Measurements from ENCODE around the gene OR4D11.
A peak's percentile ranks its signal among the peaks of the same experiment; 100 is the strongest.

- TF ChIP-seq POLR2A (IDR thresholded peaks at IDR 0.05; ENCODE audit: low read depth, low read length) = no peak
- no peak for TF ChIP-seq CTCF (IDR thresholded peaks at IDR 0.05 in 2 of 3, conservative IDR thresholded peaks at IDR 0.05 in 1 of 3; ENCODE audit: control insufficient read depth in 2 of 3, extremely low read depth in 1 of 3, insufficient read depth in 1 of 3, low read depth in 3 of 3, low read length in 3 of 3)
- TF ChIP-seq MXI1 (IDR thresholded peaks at IDR 0.05; ENCODE audit: low read depth, low read length) = no peak
- peak; percentile 70 for TF ChIP-seq NFIC (IDR thresholded peaks at IDR 0.05; ENCODE audit: low read depth, low read length)
- TF ChIP-seq BCL3 (IDR thresholded peaks at IDR 0.05; ENCODE audit: borderline replicate concordance, insufficient read depth, low read depth, low read length, poor library complexity, severe bottlenecking) = peak; percentile 27
- TF ChIP-seq ZZZ3 (IDR thresholded peaks at IDR 0.05; ENCODE audit: control insufficient read depth, insufficient read length, low read depth) = no peak
- TF ChIP-seq NR2C2 (IDR thresholded peaks at IDR 0.05; ENCODE audit: borderline replicate concordance, control insufficient read depth, insufficient read length, low read depth) = no peak
- TF ChIP-seq HDAC2 (IDR thresholded peaks at IDR 0.05) = no peak
- TF ChIP-seq TAF1 (IDR thresholded peaks at IDR 0.05; ENCODE audit: borderline replicate concordance, low read depth, low read length) = no peak
Measured at GRCh38 chr11:59501931-59502330, 1.4 kb upstream of the OR4D11 start.
